Smooth muscle cell (in vitro differentiated cells): ENCODE measurements around the gene AKAP12. TPM values are rescaled to one million over a fixed set of nuclear protein-coding genes. Genes with fewer than 3 reads are reported as not detected.

Experiments used
- DNase-seq: peaks from one replicate; lab custom pipeline; 2025; ENCODE audit not compliant: unreplicated experiment; lab: John Stamatoyannopoulos, UW
- H2AFZ ChIP-seq: fragments of 200-600 bp; sonication (generic); 2 replicates; pipeline ENCODE4 v1.6.0; 2016; ENCODE audit warnings: antibody characterized with exemption, low read depth, mild to moderate bottlenecking
- H3F3A ChIP-seq: fragments of 200-600 bp; sonication (generic); 2 replicates; pipeline ENCODE4 v1.6.0; 2017; ENCODE audit warnings: antibody characterized with exemption, low read depth
- H3K27ac ChIP-seq: fragments of 200-600 bp; sonication (generic); 2 replicates; pipeline ENCODE4 v1.5.1; 2016; ENCODE audit warnings: low read depth, mild to moderate bottlenecking
- H3K27me3 ChIP-seq: fragments of 200-600 bp; sonication (generic); 2 replicates; pipeline ENCODE4 v1.6.1; 2016; ENCODE audit warnings: low read depth, mild to moderate bottlenecking
- H3K36me3 ChIP-seq: fragments of 200-600 bp; sonication (generic); 2 replicates; pipeline ENCODE4 v1.5.1; 2016; ENCODE audit warnings: low read depth
- H3K4me1 ChIP-seq: fragments of 200-600 bp; sonication (generic); 2 replicates; pipeline ENCODE4 v1.5.1; 2016; ENCODE audit warnings: low read depth
- H3K4me2 ChIP-seq: fragments of 200-600 bp; sonication (generic); 2 replicates; pipeline ENCODE4 v1.6.0; 2016; ENCODE audit warnings: mild to moderate bottlenecking
- H3K4me3 ChIP-seq: fragments of 200-600 bp; sonication (generic); 2 replicates; pipeline ENCODE4 v1.5.1; 2016; ENCODE audit warnings: mild to moderate bottlenecking
- H3K79me2 ChIP-seq: fragments of 200-600 bp; sonication (generic); 2 replicates; pipeline ENCODE4 v1.6.0; 2016; ENCODE audit warnings: low read depth, mild to moderate bottlenecking
- H3K9ac ChIP-seq: fragments of 200-600 bp; sonication (generic); 2 replicates; pipeline ENCODE4 v1.6.0; 2016; ENCODE audit warnings: low read depth
- H3K9me3 ChIP-seq: fragments of 200-600 bp; sonication (generic); replicated peaks from 2 replicates; pipeline ENCODE4 v1.5.1; 2016; ENCODE audit warnings: low read depth
- H4K20me1 ChIP-seq: fragments of 200-600 bp; sonication (generic); 2 replicates; pipeline ENCODE4 v1.6.0; 2016; ENCODE audit warnings: low read depth
- WGBS: methylation state at CpG from one replicate; pipeline ENCODE4 v1.1.7; 2016; ENCODE audit warnings: low lambda C conversion rate; 5-methylcytosine and 5-hydroxymethylcytosine counted together
- polyA plus RNA-seq: library from polyadenylated mRNA; unstranded; fragments of >200 nt; fragmentation: Nextera tagmentation; extraction: Ambion mirVana; gene quantifications from 2 replicates; pipeline ENCODE4 v1.2.1, GENCODE V29; 2016
- total RNA-seq: library from RNA; depleted of rRNA; stranded (reverse); fragments of >200 nt; gene quantifications from 2 replicates; pipeline ENCODE4 v1.2.3, GENCODE V29; 2014
- TF ChIP-seq, protein P1 (sequence below): fragments of 200-600 bp; sonication (generic); IDR thresholded peaks from 2 replicates; pipeline ENCODE4 v1.5.1; 2017; ENCODE audit warnings: borderline replicate concordance, mild to moderate bottlenecking, antibody characterized with exemption; ENCODE audit not compliant: insufficient read depth, poor library complexity, severe bottlenecking

AKAP12 gene
- total and polyA plus RNA-seq, 2 experiments from 2014 or later = 10.7 to 13.3 TPM

DNA sequence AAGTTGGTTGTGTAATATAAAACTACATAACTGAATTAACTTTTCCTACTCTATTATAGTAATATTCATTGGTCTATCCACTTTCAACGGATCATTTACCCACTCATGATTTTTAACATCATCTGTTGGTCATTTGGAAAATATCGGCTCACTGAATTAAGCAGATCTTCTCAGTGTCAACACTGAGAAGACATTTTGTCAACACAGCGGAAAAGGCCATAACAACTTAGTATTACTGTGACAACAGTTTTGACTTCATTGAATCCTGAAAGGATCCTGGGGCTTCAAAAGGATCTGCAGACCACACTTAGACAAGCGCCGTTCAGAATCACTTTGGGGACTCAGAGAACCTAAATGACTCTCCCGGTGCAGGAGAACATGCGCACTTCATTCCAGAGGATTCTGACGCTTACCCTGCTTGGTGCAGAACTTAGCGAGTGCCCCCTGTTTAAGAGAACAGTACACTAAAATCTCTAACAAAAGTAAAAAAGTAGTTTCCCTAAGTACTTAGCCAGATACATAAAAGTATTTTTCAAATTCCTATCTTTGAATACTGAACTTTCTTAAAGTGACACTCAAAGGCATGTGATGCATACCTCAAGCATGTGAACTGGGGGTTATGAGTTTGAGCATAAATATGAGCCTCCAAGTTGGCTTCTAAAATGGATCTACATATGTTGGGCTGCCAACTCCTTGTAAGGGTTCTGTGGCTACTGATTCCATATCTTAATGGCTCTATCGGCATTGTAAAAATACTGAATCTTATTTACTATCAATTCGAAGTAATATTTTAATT is 147.6 kb downstream of the AKAP12 start:
- peaks cover 72% of the 10 kb centered on the region for H3K79me2 ChIP-seq
- peaks cover 7% of the 10 kb centered on the region for H4K20me1 ChIP-seq
- peak overlapping the region; percentile 98 for H3K27ac ChIP-seq
- H3K36me3 ChIP-seq = peaks cover 5% of the 10 kb centered on the region
- no peak for DNase-seq
- H3K4me1 ChIP-seq = peaks cover 13% of the 10 kb centered on the region
- H3K4me2 ChIP-seq = peak overlapping the region; percentile 53
- H3K9me3 ChIP-seq = no peaks in the 10 kb centered on the region
- H3F3A ChIP-seq = peaks cover 27% of the 10 kb centered on the region
- H3K27me3 ChIP-seq = no peaks in the 10 kb centered on the region
- TF ChIP-seq, protein P1, sequence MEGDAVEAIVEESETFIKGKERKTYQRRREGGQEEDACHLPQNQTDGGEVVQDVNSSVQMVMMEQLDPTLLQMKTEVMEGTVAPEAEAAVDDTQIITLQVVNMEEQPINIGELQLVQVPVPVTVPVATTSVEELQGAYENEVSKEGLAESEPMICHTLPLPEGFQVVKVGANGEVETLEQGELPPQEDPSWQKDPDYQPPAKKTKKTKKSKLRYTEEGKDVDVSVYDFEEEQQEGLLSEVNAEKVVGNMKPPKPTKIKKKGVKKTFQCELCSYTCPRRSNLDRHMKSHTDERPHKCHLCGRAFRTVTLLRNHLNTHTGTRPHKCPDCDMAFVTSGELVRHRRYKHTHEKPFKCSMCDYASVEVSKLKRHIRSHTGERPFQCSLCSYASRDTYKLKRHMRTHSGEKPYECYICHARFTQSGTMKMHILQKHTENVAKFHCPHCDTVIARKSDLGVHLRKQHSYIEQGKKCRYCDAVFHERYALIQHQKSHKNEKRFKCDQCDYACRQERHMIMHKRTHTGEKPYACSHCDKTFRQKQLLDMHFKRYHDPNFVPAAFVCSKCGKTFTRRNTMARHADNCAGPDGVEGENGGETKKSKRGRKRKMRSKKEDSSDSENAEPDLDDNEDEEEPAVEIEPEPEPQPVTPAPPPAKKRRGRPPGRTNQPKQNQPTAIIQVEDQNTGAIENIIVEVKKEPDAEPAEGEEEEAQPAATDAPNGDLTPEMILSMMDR = no peak
- H3K9ac ChIP-seq = no peak overlapping the region
- 89% methylated on average over 11 of the region's 11 CpGs for WGBS
- H2AFZ ChIP-seq = no peak overlapping the region
- no peak overlapping the region for H3K4me3 ChIP-seq

DNA sequence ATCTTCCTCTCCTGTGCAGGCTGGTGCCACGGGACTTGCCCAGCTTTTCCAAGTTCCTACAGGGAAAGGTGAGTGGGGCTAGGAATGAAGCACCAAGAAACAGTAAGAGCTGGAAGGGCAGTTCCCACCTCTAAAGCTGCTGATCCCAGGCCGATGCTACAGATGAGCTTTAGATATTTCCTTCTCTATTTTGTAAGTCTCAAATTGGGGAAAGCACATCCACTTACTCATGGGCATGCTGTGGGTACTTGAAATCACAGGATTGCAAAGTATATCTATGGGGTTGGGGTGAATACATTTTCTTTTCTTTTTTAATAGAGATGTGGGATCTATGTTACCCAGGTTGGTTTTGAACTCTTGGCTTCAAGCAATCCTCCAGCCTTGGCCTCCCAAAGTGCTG is 148.5 kb downstream of the AKAP12 start:
- Histone ChIP-seq H4K20me1 (peaks cover 16% of the 10 kb centered on the region), H3K9ac (no peak overlapping the region), H3K36me3 (peaks cover 5% of the 10 kb centered on the region), H3K4me3 (no peak overlapping the region), H3F3A (peaks cover 33% of the 10 kb centered on the region), H2AFZ (no peak overlapping the region), H3K4me1 (peaks cover 22% of the 10 kb centered on the region), H3K27ac (peak overlapping the region; percentile 98), H3K9me3 (no peaks in the 10 kb centered on the region), H3K4me2 (no peak overlapping the region), H3K79me2 (peaks cover 72% of the 10 kb centered on the region), H3K27me3 (no peaks in the 10 kb centered on the region)
- 98% methylated on average over 2 of the region's 2 CpGs for WGBS
- no peak for DNase-seq
- TF ChIP-seq, protein P1 = no peak

DNA sequence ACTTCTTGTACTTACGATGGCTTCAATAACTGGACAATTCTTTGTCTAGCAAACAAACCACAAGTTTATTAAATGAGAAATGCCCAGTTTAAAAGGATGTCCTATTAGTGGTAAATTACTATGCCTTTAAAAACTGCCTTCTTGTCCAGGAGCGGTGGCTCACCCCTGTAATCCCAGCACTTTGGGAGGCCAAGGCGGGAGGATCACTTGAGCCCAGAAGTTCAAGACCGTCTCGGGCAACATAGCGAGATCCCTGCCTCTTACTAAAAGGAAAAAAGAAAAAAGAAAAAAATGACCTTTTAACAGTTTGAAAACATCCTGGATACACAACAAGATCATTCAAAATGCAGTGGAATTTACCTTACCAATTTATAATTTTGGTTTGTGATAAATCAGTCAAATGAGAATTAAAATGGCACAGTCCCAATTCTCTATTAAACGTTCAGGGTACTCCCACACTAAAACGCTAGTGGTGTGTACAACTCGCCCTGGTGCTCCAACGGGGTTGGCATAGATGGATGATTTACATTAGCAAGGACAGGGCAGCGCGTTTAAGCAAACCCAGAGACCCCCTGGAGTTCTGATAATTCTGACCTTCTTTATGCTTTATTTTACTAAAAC is 149.3 kb downstream of the AKAP12 start:
- Histone ChIP-seq H3K27ac (peak overlapping the region; percentile 98), H2AFZ (peak overlapping the region; percentile 85), H3K27me3 (no peaks in the 10 kb centered on the region), H3K4me3 (peak overlapping the region; percentile 95), H3K4me1 (peaks cover 27% of the 10 kb centered on the region), H3K79me2 (peaks cover 72% of the 10 kb centered on the region), H4K20me1 (peaks cover 25% of the 10 kb centered on the region), H3K9ac (peak overlapping the region; percentile 87), H3K36me3 (peaks cover under 1% of the 10 kb centered on the region), H3K4me2 (peak overlapping the region; percentile 97), H3K9me3 (no peaks in the 10 kb centered on the region), H3F3A (peaks cover 33% of the 10 kb centered on the region)
- TF ChIP-seq, protein P1 = no peak
- WGBS = 39% methylated on average over 12 of the region's 12 CpGs
- DNase-seq = no peak
